ENCODE results near the gene PES1.
"Not testable (repeated sequence)": the region's sequence is repeated elsewhere in the genome, so short reads cannot be mapped to it uniquely, and the experiment has no call there.

PES1 gene

GRCh38 chr22:30591588-30592359 is at the start of gene PES1:
Gene PES1 (minus strand): TSS chr22:30591910. CDS start chr22:30591833, 77 bp downstream.
- DNase-seq: peak; percentile 60 to 97 (median 91)

- no peak for DNase-seq
These were observed 49.2 kb upstream of the PES1 start for GRCh38 chr22:30640839-30641430.

- no peak for DNase-seq
These were observed 48.7 kb upstream of the PES1 start for GRCh38 chr22:30640361-30640760.

GRCh38 chr22:30637701-30638114 is 46.0 kb upstream of the PES1 start:
- no peak for DNase-seq

GRCh38 chr22:30636226-30637077 is 44.7 kb upstream of the PES1 start:
- DNase-seq: peak in 23 of 58 donors; percentile 18 to 61 (median 37)

GRCh38 chr22:30635273-30636225 is 43.8 kb upstream of the PES1 start, which contains the start of gene SLC35E4:
Gene SLC35E4 (plus strand): TSS chr22:30635781. CDS start chr22:30636451, 670 bp downstream.
- peak; percentile 51 to 97 (median 92) for DNase-seq

GRCh38 chr22:30634471-30635233 is 42.9 kb upstream of the PES1 start:
- peak in 56 of 58 donors; percentile 30 to 91 (median 79) for DNase-seq

GRCh38 chr22:30631469-30631868 is 39.8 kb upstream of the PES1 start:
- not testable (repeated sequence) for DNase-seq

GRCh38 chr22:30628491-30628890 is 36.8 kb upstream of the PES1 start:
- peak in 21 of 58 donors; percentile 2 to 73 (median 27) for DNase-seq

GRCh38 chr22:30627471-30627870 is 35.8 kb upstream of the PES1 start:
- DNase-seq: no peak

- no peak for DNase-seq
These were observed 34.7 kb upstream of the PES1 start for GRCh38 chr22:30626413-30626812.

GRCh38 chr22:30619909-30620308 is 28.2 kb upstream of the PES1 start:
- not testable (repeated sequence) for DNase-seq

GRCh38 chr22:30617819-30618218 is 26.1 kb upstream of the PES1 start:
- no peak for DNase-seq

GRCh38 chr22:30615543-30615954 is 23.8 kb upstream of the PES1 start:
- DNase-seq: no peak

GRCh38 chr22:30614879-30615278 is 23.2 kb upstream of the PES1 start:
- no peak for DNase-seq

- no peak for DNase-seq
These were observed 22.6 kb upstream of the PES1 start for GRCh38 chr22:30614268-30614667.

- DNase-seq: no peak
These were observed 21.1 kb upstream of the PES1 start for GRCh38 chr22:30612789-30613188.

- no peak for DNase-seq
These were observed 19.5 kb upstream of the PES1 start for GRCh38 chr22:30611197-30611596.

- DNase-seq: peak in 43 of 58 donors; percentile 5 to 75 (median 35)
These were observed 18.6 kb upstream of the PES1 start for GRCh38 chr22:30610299-30610698.
